ENCODE results near the gene GPALPP1. TPM values are rescaled to one million over a fixed set of nuclear protein-coding genes. Genes with fewer than 3 reads are reported as not detected.

The GPALPP1 gene
- total and polyA plus RNA-seq, 3 donors from 2014 or later: 18.3 to 41.3 (median 33.8) TPM

- DNase-seq: no peak
- intact Hi-C loops (cut with DNase I; ENCODE audit: low total_unique reads): no loop called here
- 87 to 93% methylated on average over 6 of the region's 6 CpGs for WGBS, 2 donors
- Histone ChIP-seq H3K27me3 (no peaks in the 10 kb centered on the region), H3K9me3 (no peaks in the 10 kb centered on the region), H3K36me3 (ENCODE audit: low read depth, missing control alignments) (no peaks in the 10 kb centered on the region), H3K27ac (no peak overlapping the region), H3K4me1 (no peaks in the 10 kb centered on the region), H3K4me3 (no peak overlapping the region)
- TF ChIP-seq POLR2A (IDR thresholded peaks at IDR 0.05) (no peak), CTCF (IDR thresholded peaks at IDR 0.05) (no peak)
These were observed 75.6 kb downstream of the GPALPP1 start for GRCh38 chr13:45064889-45065288.

GRCh38 chr13:45068036-45069001 lies 79.0 kb downstream of the GPALPP1 start:
- no peaks in the 10 kb centered on the region for H3K27me3 ChIP-seq
- H3K4me1 ChIP-seq: no peaks in the 10 kb centered on the region
- no peak for TF ChIP-seq CTCF (IDR thresholded peaks at IDR 0.05)
- no peak for TF ChIP-seq POLR2A (IDR thresholded peaks at IDR 0.05)
- no peak for DNase-seq
- intact Hi-C loops (cut with DNase I; ENCODE audit: low total_unique reads): no loop called here
- 80 to 85% methylated on average over 5 of the region's 5 CpGs for WGBS, 2 donors
- H3K4me3 ChIP-seq: no peak overlapping the region
- H3K9me3 ChIP-seq: no peaks in the 10 kb centered on the region
- no peaks in the 10 kb centered on the region for H3K36me3 ChIP-seq (ENCODE audit: low read depth, missing control alignments)
- H3K27ac ChIP-seq: no peak overlapping the region

DNA sequence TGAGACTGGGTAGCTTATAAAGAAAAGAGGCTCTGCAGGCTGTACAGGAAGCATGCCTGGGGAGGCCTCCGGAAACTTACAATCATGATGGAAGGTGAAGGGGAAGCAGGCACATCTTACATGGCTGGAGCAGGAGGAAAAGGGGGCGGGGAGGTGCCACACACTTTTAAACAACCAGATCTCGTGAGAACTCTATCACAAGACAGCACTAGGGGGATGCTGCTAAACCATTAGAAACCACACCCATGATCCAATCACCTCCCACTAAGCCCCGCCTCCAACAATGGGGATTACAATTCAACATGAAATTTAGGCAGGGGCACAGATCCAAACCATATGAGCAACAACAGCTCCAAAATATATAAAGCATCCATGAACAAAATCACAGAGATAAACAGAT lies 84.5 kb downstream of the GPALPP1 start:
- intact Hi-C loops (cut with DNase I; ENCODE audit: low total_unique reads): no loop called here
- no peak for TF ChIP-seq CTCF (IDR thresholded peaks at IDR 0.05)
- no peak for TF ChIP-seq POLR2A (IDR thresholded peaks at IDR 0.05)
- Histone ChIP-seq H3K9me3 (no peaks in the 10 kb centered on the region), H3K27ac (no peak overlapping the region), H3K36me3 (ENCODE audit: low read depth, missing control alignments) (no peaks in the 10 kb centered on the region), H3K27me3 (no peaks in the 10 kb centered on the region), H3K4me3 (no peak overlapping the region), H3K4me1 (no peaks in the 10 kb centered on the region)
- no peak for DNase-seq
- whole genome bisulfite sequencing, 2 donors: 63 to 78% methylated on average over 4 of the region's 4 CpGs

GRCh38 chr13:45074721-45075120 lies 85.4 kb downstream of the GPALPP1 start:
- DNase-seq: no peak
- 72 to 75% methylated on average over 6 of the region's 6 CpGs for WGBS, 2 donors
- H3K27ac ChIP-seq: no peak overlapping the region
- intact Hi-C loops (cut with DNase I; ENCODE audit: low total_unique reads): no loop called here
- H3K9me3 ChIP-seq: no peaks in the 10 kb centered on the region
- H3K36me3 ChIP-seq (ENCODE audit: low read depth, missing control alignments): no peaks in the 10 kb centered on the region
- TF ChIP-seq CTCF (IDR thresholded peaks at IDR 0.05): no peak
- no peak for TF ChIP-seq POLR2A (IDR thresholded peaks at IDR 0.05)
- H3K27me3 ChIP-seq: no peaks in the 10 kb centered on the region
- no peak overlapping the region for H3K4me3 ChIP-seq
- H3K4me1 ChIP-seq: no peaks in the 10 kb centered on the region

Data from testis (tissue), 3 donors.